Motor neuron (in vitro differentiated cells): ENCODE measurements around the gene LGALS1. TPM values are rescaled to one million over a fixed set of nuclear protein-coding genes. Genes with fewer than 3 reads are reported as not detected.

ENCODE experiments used
- ATAC-seq, 8 experiments: fragments of 200-7000 bp; cut with Tn5 transposase; replicated peaks in 6 of 8; 2 replicates each; pipeline ENCODE4 v1.8.0; 2021; ENCODE audit warnings: mild to moderate bottlenecking in 8 of 8, moderate library complexity in 8 of 8
- H3K27ac ChIP-seq, 2 donors: fragments of 250-450 bp; sonication (Bioruptor Pico); 2 replicates each; pipeline ENCODE4 v1.9.0; 2021; ENCODE audit warnings: antibody characterized with exemption in 2 of 2, mild to moderate bottlenecking in 2 of 2, moderate library complexity in 1 of 2
- H3K4me1 ChIP-seq, 2 donors: fragments of 250-450 bp; sonication (Bioruptor Pico); replicated peaks in 1 of 2; 2 replicates each; pipeline ENCODE4 v1.6.1; 2021; ENCODE audit warnings: antibody characterized with exemption in 2 of 2, mild to moderate bottlenecking in 2 of 2, moderate library complexity in 1 of 2
- H3K4me3 ChIP-seq, 5 donors: fragments of 250-450 bp; sonication (Bioruptor Pico); 2 replicates each; pipeline ENCODE4 v1.9.0; 2021; ENCODE audit warnings: antibody characterized with exemption in 5 of 5, mild to moderate bottlenecking in 5 of 5, moderate library complexity in 4 of 5
- WGBS, 10 experiments: fragments of 450-650 bp; shearing (Covaris generic); methylation state at CpG; one replicate each; pipeline ENCODE4 v1.0.0; 2022; 5-methylcytosine and 5-hydroxymethylcytosine counted together
- in situ Hi-C, 9 experiments: fragments of 400-800 bp; cut with MboI; loops; one replicate each; pipeline ENCODE4 v1.15.0; 2021; ENCODE audit warnings: low sequenced_read_pairs in 9 of 9, low pct_unique_long_range_greater_than_20kb in 2 of 9; ENCODE audit not compliant: unreplicated experiment in 9 of 9
- total RNA-seq, 8 experiments: library from RNA; unstranded; fragments of 300-600 nt; gene quantifications; 2 replicates each; pipeline versions ENCODE4 v1.2.3 to v1.2.4, GENCODE V29; 2022

Gene LGALS1
- total RNA-seq, 8 experiments from 2014 or later, result 23.1 to 1,188 (median 160) TPM

DNA sequence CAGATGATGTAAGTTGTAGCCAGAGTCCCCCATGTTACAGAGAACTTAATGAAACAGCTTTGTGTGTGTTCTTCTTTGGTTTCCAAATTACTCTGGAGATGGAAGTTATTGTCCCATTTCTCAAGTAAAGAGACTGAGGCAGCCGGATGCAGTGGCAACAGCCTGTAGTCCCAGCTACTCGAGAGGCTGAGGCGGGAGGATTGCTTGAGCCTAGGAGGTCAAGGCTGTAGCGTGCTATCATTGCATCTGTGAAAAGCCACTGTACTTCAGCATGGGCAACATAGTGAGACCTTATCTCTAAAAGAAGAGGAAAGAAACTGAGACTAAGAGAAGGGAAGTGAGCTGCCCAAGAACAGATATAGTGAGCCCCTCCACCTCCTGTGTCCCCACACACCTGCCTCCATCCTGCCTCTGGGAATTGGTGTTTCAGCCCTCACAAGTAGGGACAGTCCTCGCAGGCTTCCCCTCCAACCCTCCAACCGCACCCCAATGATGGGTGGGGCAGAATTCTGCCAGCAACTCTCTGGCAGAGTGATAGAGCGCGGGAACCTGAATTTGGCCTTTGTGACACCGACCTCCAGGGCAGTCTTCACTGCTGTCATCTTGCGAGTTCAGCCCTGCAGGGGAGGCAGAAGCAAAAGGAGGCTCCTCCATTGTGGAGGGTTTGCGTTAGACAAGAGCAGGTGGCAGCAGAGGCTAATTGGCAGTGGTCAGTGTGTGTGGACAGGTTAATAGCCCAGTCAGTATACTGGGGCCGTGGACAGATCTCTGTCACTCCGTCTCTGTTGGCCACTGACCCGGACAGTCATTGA is 15.3 kb upstream of the LGALS1 start:
- in situ Hi-C loops, result no loop called here
- peaks cover 25 to 29% of the 10 kb centered on the region in 2 donors for H3K4me1 ChIP-seq
- WGBS, 10 experiments, result 13 to 82% (median 56%) methylated on average over 1 to 12 of the region's 14 CpGs
- no peak for ATAC-seq
- H3K27ac ChIP-seq, result no peak overlapping the region
- H3K4me3 ChIP-seq, result peak overlapping the region; percentile 56 to 78 (median 69)

DNA sequence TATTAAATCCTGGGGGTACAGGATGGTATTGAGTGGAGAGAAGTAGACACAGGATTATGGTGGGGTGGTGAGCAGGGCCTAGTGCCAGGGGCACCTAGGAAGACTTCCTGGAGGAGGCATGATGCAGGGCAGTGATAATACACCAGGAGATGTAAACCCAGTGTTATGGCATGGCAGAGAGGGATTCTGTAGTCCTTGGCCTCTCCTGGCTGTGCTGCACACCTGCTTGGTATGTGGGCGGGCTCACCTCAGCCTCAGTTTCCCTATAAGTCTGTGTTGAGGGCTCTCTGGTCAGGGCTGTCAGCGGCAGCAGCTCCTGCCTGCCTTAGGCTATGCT is 14.8 kb upstream of the LGALS1 start:
- H3K4me1 ChIP-seq, result peaks cover 25 to 29% of the 10 kb centered on the region in 2 donors
- in situ Hi-C loops, result no loop called here
- H3K4me3 ChIP-seq, result peak overlapping the region in 4 of 5 donors; percentile 5 to 78 (median 20)
- 29 to 100% (median 60%) methylated on average over 1 of the region's 2 CpGs; no CpG with 5 or more reads in 5 of the 10 experiments for WGBS, 10 experiments
- H3K27ac ChIP-seq, result peak overlapping the region; percentile 80 to 88
- ATAC-seq, result no peak

DNA sequence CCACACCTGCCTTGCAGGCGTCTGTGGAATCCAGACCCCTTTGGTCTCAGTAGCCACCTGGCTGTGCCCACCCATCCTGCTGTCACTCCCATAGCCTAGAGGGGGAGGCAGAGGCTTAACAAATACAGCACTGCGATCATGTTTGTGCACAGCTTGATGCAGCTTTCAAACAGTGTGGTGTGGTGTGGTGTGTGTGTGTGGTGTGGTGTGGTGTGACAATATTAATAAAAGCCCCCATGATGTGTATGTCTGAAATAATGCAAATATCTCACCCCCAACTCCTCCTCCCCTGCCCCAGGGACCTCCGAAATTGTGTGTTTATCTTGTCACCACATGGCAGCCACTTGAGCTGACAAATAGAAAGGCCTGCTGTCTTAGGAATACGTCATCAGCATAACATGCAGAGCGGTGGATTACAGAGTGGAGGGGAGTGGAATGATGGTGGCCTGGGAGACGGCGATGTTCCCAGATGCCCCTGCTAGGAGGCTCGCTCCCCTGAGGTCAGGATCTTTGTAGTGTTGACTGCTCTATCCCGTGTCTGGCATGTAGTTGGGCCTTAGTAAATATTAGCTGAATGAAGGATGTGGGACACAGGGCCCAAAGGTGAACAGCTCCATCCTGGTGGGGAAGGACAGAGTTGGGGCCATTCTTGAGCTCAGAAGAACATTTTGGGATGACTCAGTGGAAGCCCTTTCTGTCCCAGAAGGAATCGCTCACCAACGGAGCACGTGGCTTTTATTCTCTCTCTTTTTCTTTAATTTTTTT is 14.1 kb upstream of the LGALS1 start:
- ATAC-seq, result peak; percentile 9 to 57 (median 44)
- peak overlapping the region; percentile 80 to 88 for H3K27ac ChIP-seq
- H3K4me1 ChIP-seq, result peaks cover 25 to 29% of the 10 kb centered on the region in 2 donors
- WGBS, 10 experiments, result 0 to 100% (median 33%) methylated on average over 1 to 10 of the region's 12 CpGs; no CpG with 5 or more reads in 1 of the 10 experiments
- in situ Hi-C loops, result no loop called here
- H3K4me3 ChIP-seq, result peak overlapping the region; percentile 5 to 25 (median 16)

DNA sequence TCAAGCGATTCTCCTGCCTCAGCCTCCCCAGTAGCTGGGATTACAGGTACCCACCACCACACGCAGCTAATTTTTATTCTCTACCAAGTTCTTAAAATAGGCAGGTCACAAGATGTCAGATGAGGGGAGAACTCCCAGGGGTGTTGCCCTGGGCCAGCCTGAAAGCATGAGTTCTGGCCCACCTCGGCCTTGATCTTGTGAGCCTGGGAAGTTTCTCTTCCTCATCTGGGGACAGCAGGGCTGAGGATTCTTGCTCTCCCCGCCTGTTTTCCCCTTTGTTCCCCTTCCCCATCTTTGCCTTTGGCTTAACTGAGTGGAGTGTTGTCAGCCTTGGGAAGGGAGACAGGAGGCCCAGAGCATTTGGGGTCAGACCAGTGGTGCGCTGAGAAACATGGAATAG is 13.4 kb upstream of the LGALS1 start:
- Histone ChIP-seq H3K4me3 (no peak overlapping the region), H3K27ac (peak overlapping the region; percentile 80 to 88), H3K4me1 (peaks cover 25 to 29% of the 10 kb centered on the region in 2 donors)
- in situ Hi-C loops, result no loop called here
- WGBS, 10 experiments, result 44 to 100% (median 100%) methylated on average over 1 to 2 of the region's 5 CpGs; no CpG with 5 or more reads in 3 of the 10 experiments
- ATAC-seq, result no peak

DNA sequence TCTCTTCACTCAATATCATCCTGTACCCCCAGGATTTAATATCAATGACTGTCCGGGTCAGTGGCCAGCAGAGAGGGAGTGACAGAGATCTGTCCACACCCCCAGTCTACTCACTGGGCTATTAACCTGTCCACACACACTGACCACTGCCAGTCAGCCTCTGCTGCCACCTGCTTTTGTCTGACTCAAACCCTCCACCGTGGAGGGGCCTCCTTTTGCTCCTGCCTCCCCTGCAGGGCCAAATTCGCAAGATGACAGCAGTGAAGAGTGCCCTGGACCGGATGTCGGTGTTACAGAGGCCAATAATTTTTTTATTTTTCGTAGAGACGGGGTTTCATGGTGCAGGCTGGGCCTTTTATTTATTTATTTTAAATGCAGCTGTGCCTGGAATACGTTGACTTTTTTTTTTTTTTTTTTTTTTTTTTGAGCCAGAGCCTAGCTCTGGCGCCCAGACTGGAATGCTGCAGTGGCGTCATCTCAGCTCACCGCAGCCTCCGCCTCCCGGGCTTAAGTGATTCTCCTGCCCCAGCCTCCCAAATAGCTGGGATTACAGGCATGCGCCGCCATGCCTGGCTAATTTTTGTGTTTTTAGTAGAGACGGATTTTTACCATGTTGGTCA is 11.8 kb upstream of the LGALS1 start:
- H3K27ac ChIP-seq, result no peak overlapping the region
- in situ Hi-C loops, result no loop called here
- WGBS, 10 experiments, result 64 to 94% (median 80%) methylated on average over 3 to 11 of the region's 16 CpGs; no CpG with 5 or more reads in 2 of the 10 experiments
- no peak overlapping the region for H3K4me3 ChIP-seq
- ATAC-seq, result no peak
- peaks cover 22 to 24% of the 10 kb centered on the region in 2 donors for H3K4me1 ChIP-seq

DNA sequence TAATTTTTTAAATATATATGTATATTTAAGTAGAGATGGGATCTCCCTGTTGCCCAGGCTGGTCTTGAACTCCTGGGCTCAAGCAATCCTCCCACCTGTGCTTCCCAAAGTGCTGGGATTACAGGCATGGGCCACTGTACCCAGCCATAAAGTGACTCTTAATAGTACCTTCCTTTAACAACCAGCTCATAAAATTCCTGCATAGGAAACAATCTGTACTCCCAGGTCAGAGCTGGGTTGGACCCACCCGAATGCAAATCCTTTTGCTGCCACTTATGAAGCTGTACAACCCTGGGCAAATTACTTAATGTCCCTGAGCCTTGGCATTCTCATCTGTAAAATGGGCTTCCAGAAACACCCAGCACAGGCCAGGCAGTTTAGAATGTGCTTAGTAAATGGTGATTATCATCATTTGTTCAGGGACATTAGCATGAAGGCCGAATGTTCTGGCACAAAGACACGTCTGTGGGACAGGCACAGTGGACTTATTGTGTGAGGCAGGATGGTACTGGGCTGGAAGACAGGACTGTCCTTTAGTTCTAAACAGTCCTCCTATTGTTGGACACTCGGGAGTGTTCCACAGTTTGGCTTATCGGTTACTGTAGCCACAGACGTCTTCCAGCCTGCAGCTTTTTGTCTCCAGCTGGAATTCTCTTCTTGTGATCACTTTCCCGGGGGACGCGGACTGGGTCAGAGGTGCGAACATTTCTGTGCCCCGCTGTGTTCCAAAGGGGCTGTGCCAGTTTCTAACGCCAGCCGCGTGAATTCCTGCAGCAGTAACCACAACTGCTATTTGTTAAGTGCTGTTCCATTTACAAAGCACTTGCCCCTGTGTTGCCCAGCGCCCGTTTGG is 11.0 kb upstream of the LGALS1 start:
- Histone ChIP-seq H3K4me3 (no peak overlapping the region), H3K4me1 (peaks cover 22 to 24% of the 10 kb centered on the region in 2 donors), H3K27ac (no peak overlapping the region)
- in situ Hi-C loops, result no loop called here
- peak in 1 of 8 experiments; percentile 10 for ATAC-seq
- WGBS, 10 experiments, result 80 to 100% (median 97%) methylated on average over 1 to 13 of the region's 16 CpGs; no CpG with 5 or more reads in 3 of the 10 experiments

DNA sequence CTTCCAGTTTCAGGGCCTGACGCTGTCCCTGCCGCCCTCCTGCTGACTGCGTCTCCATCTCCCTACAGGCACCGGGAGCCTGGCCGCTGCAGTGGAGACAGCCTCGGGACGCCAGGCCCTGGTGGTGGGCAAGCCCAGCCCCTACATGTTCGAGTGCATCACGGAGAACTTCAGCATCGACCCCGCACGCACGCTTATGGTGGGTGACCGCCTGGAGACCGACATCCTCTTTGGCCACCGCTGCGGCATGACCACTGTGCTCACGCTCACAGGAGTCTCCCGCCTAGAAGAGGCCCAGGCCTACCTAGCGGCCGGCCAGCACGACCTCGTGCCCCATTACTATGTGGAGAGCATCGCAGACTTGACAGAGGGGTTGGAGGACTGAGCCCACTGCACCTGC is 9.9 kb upstream of the LGALS1 start:
- no CpG with 5 or more reads among the region's 24 CpGs for WGBS, 10 experiments
- in situ Hi-C loops, result no loop called here
- Histone ChIP-seq H3K27ac (no peak overlapping the region), H3K4me3 (no peak overlapping the region), H3K4me1 (peaks cover 14% of the 10 kb centered on the region in 2 donors)
- ATAC-seq, result no peak

DNA sequence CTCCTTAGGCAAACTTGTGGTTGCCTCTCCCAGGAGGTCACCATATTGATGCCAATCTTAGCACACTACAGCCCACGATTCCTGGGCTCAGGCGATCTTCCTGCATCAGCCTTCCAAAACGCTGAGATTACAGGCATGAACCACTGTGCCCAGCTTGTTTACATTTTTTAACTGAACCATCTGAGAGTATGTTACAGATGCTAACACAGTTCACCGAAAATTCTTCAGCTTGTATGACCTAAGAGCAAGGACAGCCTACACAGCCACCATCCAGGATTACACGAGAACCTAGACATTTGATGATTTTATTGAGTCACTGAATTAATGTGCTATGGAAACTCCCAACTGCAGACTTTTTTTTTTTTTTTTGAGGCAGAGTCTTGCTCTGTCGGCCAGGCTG is 5.8 kb upstream of the LGALS1 start:
- Histone ChIP-seq H3K4me1 (peaks cover 0 to 1% of the 10 kb centered on the region in 2 donors), H3K4me3 (no peak overlapping the region), H3K27ac (no peak overlapping the region)
- in situ Hi-C loops, result no loop called here
- ATAC-seq, result no peak
- WGBS, 10 experiments, result 20 to 100% (median 91%) methylated on average over 1 to 5 of the region's 6 CpGs

DNA sequence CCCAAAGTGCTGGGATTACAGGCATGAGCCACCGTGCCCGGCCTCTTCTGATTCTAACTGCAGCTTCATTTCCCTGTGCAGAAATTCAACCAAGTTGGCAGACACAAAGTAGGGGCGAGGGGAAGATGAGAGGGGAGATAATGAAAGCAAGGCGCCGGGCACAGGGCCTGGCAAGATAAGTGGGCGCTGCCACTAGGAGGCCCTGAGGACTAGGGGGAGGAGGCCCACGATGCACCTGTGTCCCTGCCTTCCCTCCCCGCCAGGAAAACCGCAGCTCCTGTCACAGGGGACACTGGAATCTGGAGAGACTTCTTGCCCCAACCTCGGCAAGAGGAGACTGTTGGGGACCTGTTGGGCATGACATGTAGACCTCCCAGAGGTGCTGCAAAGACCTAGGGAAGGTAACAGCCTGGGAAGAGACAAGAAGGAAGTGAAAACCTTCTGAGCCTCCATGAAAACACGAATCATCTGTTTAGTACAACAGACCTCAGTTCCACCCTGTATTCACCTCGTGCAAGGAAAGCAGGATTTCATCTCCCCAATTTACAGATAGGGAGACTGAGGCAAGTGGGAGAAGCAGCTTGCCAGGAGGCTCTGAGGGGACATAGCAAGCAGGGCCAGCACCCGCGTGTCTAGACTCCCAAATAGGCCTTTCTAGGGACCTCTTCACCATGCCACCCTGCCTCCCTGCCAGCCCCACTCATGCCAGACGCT is 3.1 kb upstream of the LGALS1 start:
- in situ Hi-C loops, result no loop called here
- no peak overlapping the region for H3K27ac ChIP-seq
- 40 to 100% (median 92%) methylated on average over 1 to 5 of the region's 15 CpGs; no CpG with 5 or more reads in 5 of the 10 experiments for WGBS, 10 experiments
- ATAC-seq, result no peak
- peaks cover 12 to 17% of the 10 kb centered on the region in 2 donors for H3K4me1 ChIP-seq
- H3K4me3 ChIP-seq, result no peak overlapping the region

DNA sequence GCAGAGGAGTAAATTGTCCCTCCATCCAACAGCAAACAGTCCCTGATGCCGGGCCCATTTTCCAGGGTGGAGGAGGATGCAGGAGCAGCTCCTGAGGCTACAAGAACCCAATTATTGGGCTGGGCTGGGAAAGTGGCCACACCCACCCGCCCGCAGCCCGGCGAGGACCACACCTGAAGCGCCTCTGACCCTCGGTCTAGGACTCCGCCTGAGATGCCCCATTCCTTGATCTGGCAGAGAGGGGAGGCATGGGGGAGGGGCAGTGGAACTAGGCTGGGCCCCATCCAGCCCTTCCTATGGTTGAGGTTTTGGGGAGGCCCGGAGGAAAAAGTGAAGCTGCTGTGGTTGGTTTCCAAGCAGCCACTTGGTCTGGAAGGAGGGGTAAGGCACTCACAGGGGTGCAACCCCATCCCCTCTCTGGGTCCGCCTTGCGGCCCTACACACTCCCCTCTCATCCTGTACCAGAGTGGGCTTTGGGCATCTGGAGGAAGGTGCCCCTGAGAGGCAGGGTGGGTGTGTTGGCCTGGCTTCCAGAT is 2.4 kb upstream of the LGALS1 start:
- in situ Hi-C loops, result no loop called here
- no peak overlapping the region for H3K27ac ChIP-seq
- H3K4me3 ChIP-seq, result no peak overlapping the region
- H3K4me1 ChIP-seq, result peaks cover 16 to 19% of the 10 kb centered on the region in 2 donors
- 100% methylated on average over 5 of the region's 11 CpGs; no CpG with 5 or more reads in 9 of the 10 experiments for WGBS, 10 experiments
- no peak for ATAC-seq

DNA sequence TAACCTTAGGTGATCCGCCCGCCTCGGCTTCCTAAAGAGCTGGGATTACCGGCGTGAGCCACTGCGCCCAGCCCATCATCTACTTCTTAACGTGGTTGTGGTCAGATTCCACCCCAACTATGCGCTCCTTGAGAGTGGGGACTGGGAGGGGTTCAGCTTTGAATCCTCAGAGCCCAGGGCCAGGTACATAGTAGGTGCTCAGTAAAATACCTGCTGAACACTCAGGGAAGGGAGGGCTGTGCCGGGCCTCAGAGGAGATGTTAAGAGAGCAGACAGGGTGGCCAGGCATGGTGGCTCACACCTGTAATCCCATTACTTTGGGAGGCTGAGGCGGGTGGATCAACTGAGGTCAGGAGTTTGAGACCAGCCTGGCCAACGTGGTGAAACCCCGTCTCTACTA is 1.2 kb upstream of the LGALS1 start:
- no peak for ATAC-seq
- in situ Hi-C loops, result no loop called here
- WGBS, 10 experiments, result 80 to 100% (median 92%) methylated on average over 1 to 6 of the region's 12 CpGs; no CpG with 5 or more reads in 2 of the 10 experiments
- H3K4me3 ChIP-seq, result no peak overlapping the region
- peak overlapping the region in 1 of 2 donors; percentile 59 for H3K27ac ChIP-seq
- H3K4me1 ChIP-seq, result peaks cover 16 to 20% of the 10 kb centered on the region in 2 donors
